Ovary (tissue), 3 donors: Measurements from ENCODE around the gene PAQR5.

ENCODE experiments used
- CTCF ChIP-seq, 3 donors: fragments of 450-650 bp in 2 of 3; fragments of 200-600 bp in 1 of 3; IDR thresholded peaks; one replicate each; pipeline versions ENCODE4 v1.5.1 to v1.8.0; 2016 to 2022; ENCODE audit warnings: antibody characterized with exemption in 3 of 3, mild to moderate bottlenecking in 1 of 3
- EP300 ChIP-seq: sonication (generic); formaldehyde crosslinking; IDR thresholded peaks from one replicate; pipeline ENCODE4 v1.6.1; 2017; ENCODE audit warnings: antibody characterized with exemption
- donor health status: DM: no; HTN: no; CAD: no.

- TF ChIP-seq CTCF (IDR thresholded peaks at IDR 0.05): no peak
- TF ChIP-seq EP300: no peak
Measured at GRCh38 chr15:69315402-69316110, 16.8 kb downstream of the PAQR5 start.
